ENCODE results near the gene CHRNG.
"Not testable (repeated sequence)": the region's sequence is repeated elsewhere in the genome, so short reads cannot be mapped to it uniquely, and the experiment has no call there.

The CHRNG gene

GRCh38 chr2:232543491-232543890 is 4.0 kb downstream of the CHRNG start:
- no peak overlapping the region for H3K4me3 ChIP-seq (ENCODE audit: low read depth, low read length)

GRCh38 chr2:232543928-232544631 is 4.6 kb downstream of the CHRNG start:
- H3K4me3 ChIP-seq (ENCODE audit: low read depth, low read length): no peak overlapping the region

GRCh38 chr2:232544674-232545073 is 5.2 kb downstream of the CHRNG start:
- no peak overlapping the region for H3K4me3 ChIP-seq (ENCODE audit: low read depth, low read length)

GRCh38 chr2:232545511-232546375 is 6.3 kb downstream of the CHRNG start:
- no peak overlapping the region for H3K4me3 ChIP-seq (ENCODE audit: low read depth, low read length)

- no peak overlapping the region for H3K4me3 ChIP-seq (ENCODE audit: low read depth, low read length)
Measured at GRCh38 chr2:232547991-232548390, 8.5 kb downstream of the CHRNG start.

- peak overlapping the region; percentile 88 for H3K4me3 ChIP-seq (ENCODE audit: low read depth, low read length)
Measured at GRCh38 chr2:232549655-232550353, 10.3 kb downstream of the CHRNG start.

GRCh38 chr2:232550354-232551249 is 11.1 kb downstream of the CHRNG start, which contains the start of the genes EIF4E2 and TIGD1:
Gene EIF4E2 (plus strand): TSS chr2:232550689. CDS start chr2:232550725, 36 bp downstream.
Gene TIGD1 (minus strand): TSS chr2:232550557. CDS start chr2:232549882, 675 bp downstream.
- peak within 1 kb of the TSS; percentile 88 for H3K4me3 ChIP-seq (ENCODE audit: low read depth, low read length)

- H3K4me3 ChIP-seq (ENCODE audit: low read depth, low read length): peak overlapping the region; percentile 88
Measured at GRCh38 chr2:232551250-232551638, 11.8 kb downstream of the CHRNG start.

- peak overlapping the region; percentile 88 for H3K4me3 ChIP-seq (ENCODE audit: low read depth, low read length)
Measured at GRCh38 chr2:232551776-232552175, 12.3 kb downstream of the CHRNG start.

- no peak overlapping the region for H3K4me3 ChIP-seq (ENCODE audit: low read depth, low read length)
Measured at GRCh38 chr2:232556426-232556825, 16.9 kb downstream of the CHRNG start.

- no peak overlapping the region for H3K4me3 ChIP-seq (ENCODE audit: low read depth, low read length)
Measured at GRCh38 chr2:232562515-232563151, 23.1 kb downstream of the CHRNG start.

GRCh38 chr2:232563580-232563979 is 24.1 kb downstream of the CHRNG start:
- no peak overlapping the region for H3K4me3 ChIP-seq (ENCODE audit: low read depth, low read length)

GRCh38 chr2:232567721-232568120 is 28.2 kb downstream of the CHRNG start:
- H3K4me3 ChIP-seq (ENCODE audit: low read depth, low read length): no peak overlapping the region

GRCh38 chr2:232568161-232568560 is 28.7 kb downstream of the CHRNG start:
- no peak overlapping the region for H3K4me3 ChIP-seq (ENCODE audit: low read depth, low read length)

GRCh38 chr2:232569541-232569940 is 30.0 kb downstream of the CHRNG start:
- H3K4me3 ChIP-seq (ENCODE audit: low read depth, low read length): no peak overlapping the region

- H3K4me3 ChIP-seq (ENCODE audit: low read depth, low read length): not testable (repeated sequence)
Measured at GRCh38 chr2:232570481-232570880, 31.0 kb downstream of the CHRNG start.

GRCh38 chr2:232571026-232571474 is 31.6 kb downstream of the CHRNG start:
- H3K4me3 ChIP-seq (ENCODE audit: low read depth, low read length): no peak overlapping the region

GRCh38 chr2:232573042-232573441 is 33.5 kb downstream of the CHRNG start:
- no peak overlapping the region for H3K4me3 ChIP-seq (ENCODE audit: low read depth, low read length)

- H3K4me3 ChIP-seq (ENCODE audit: low read depth, low read length): no peak overlapping the region
Measured at GRCh38 chr2:232573771-232574435, 34.4 kb downstream of the CHRNG start.

All from iPS-11a (cell line).